Activated naive CD8-positive, alpha-beta T cell treated with anti-CD3 and anti-CD28 coated beads, Interleukin-2, amount 50 U/mL, for 16 hours (primary cell): Measurements from ENCODE around the gene ABCA1.
"Not testable (repeated sequence)": the region's sequence is repeated elsewhere in the genome, so short reads cannot be mapped to it uniquely, and the experiment has no call there.

ENCODE experiments used
- DNase-seq: peaks from one replicate; pipeline ENCODE4 v3.0.0-alpha.2; 2020; ENCODE audit warnings: low read depth, low spot score

The ABCA1 gene

GRCh38 chr9:104906441-104907277 is 21.3 kb downstream of the ABCA1 start:
- no peak for DNase-seq

GRCh38 chr9:104905931-104906330 is 22.0 kb downstream of the ABCA1 start:
- no peak for DNase-seq

- DNase-seq, result no peak
Observed at GRCh38 chr9:104905153-104905901, 22.6 kb downstream of the ABCA1 start.

- DNase-seq, result no peak
Observed at GRCh38 chr9:104903609-104904008, 24.3 kb downstream of the ABCA1 start.

- no peak for DNase-seq
Observed at GRCh38 chr9:104900871-104901270, 27.1 kb downstream of the ABCA1 start.

- no peak for DNase-seq
Observed at GRCh38 chr9:104900324-104900723, 27.6 kb downstream of the ABCA1 start.

GRCh38 chr9:104899759-104900247 is 28.2 kb downstream of the ABCA1 start:
- no peak for DNase-seq

- not testable (repeated sequence) for DNase-seq
Observed at GRCh38 chr9:104898376-104898775, 29.6 kb downstream of the ABCA1 start.

- no peak for DNase-seq
Observed at GRCh38 chr9:104896131-104896530, 31.8 kb downstream of the ABCA1 start.

- no peak for DNase-seq
Observed at GRCh38 chr9:104895572-104895971, 32.4 kb downstream of the ABCA1 start.

- no peak for DNase-seq
Observed at GRCh38 chr9:104892701-104893100, 35.3 kb downstream of the ABCA1 start.

GRCh38 chr9:104890433-104890770 is 37.6 kb downstream of the ABCA1 start:
- no peak for DNase-seq

GRCh38 chr9:104885818-104886709 is 41.9 kb downstream of the ABCA1 start:
- no peak for DNase-seq

GRCh38 chr9:104883169-104883568 is 44.8 kb downstream of the ABCA1 start:
- no peak for DNase-seq

- DNase-seq, result no peak
Observed at GRCh38 chr9:104882566-104882965, 45.4 kb downstream of the ABCA1 start.

GRCh38 chr9:104882086-104882485 is 45.9 kb downstream of the ABCA1 start:
- no peak for DNase-seq

GRCh38 chr9:104879555-104880309 is 48.2 kb downstream of the ABCA1 start:
- DNase-seq, result no peak

GRCh38 chr9:104876587-104876986 is 51.4 kb downstream of the ABCA1 start:
- DNase-seq, result no peak

- no peak for DNase-seq
Observed at GRCh38 chr9:104875897-104876296, 52.1 kb downstream of the ABCA1 start.

GRCh38 chr9:104875320-104875719 is 52.6 kb downstream of the ABCA1 start:
- no peak for DNase-seq

GRCh38 chr9:104873489-104873850 is 54.5 kb downstream of the ABCA1 start:
- DNase-seq, result no peak
